Astrocyte (in vitro differentiated cells and primary cell): ENCODE results near the gene ALDH2. TPM values are rescaled to one million over a fixed set of nuclear protein-coding genes. Genes with fewer than 3 reads are reported as not detected.

Experiments used
- DNase-seq: peaks from one replicate; pipeline ENCODE4 v3.0.0-alpha.2; 2010; ENCODE audit warnings: low read depth
- FAIRE-seq: peaks from 2 replicates; lab custom pipeline; 2011; peaks lifted over from hg19 to GRCh38; lab: Jason Lieb, UNC
- H2AFZ ChIP-seq: 2 replicates; pipeline ENCODE4 v1.6.0; 2012; ENCODE audit warnings: low read depth, low read length, inconsistent platforms
- H3K27ac ChIP-seq: 2 replicates; pipeline ENCODE4 v1.5.1; 2011; ENCODE audit warnings: low read depth, low read length, inconsistent platforms
- H3K27me3 ChIP-seq: 2 replicates; pipeline ENCODE4 v1.6.0; 2011; ENCODE audit warnings: low read length, inconsistent platforms; ENCODE audit not compliant: insufficient read depth
- H3K36me3 ChIP-seq: 2 replicates; pipeline ENCODE4 v1.5.1; 2011; ENCODE audit warnings: low read length, inconsistent platforms; ENCODE audit not compliant: insufficient read depth
- H3K4me1 ChIP-seq: 2 replicates; pipeline ENCODE4 v1.5.1; 2011; ENCODE audit warnings: low read length, inconsistent platforms; ENCODE audit not compliant: insufficient read depth
- H3K4me2 ChIP-seq: 2 replicates; pipeline ENCODE4 v1.6.0; 2012; ENCODE audit warnings: low read length, inconsistent platforms
- H3K4me3 ChIP-seq: 2 replicates; pipeline ENCODE4 v1.5.1; 2011; ENCODE audit warnings: low read depth, mild to moderate bottlenecking, low read length, inconsistent platforms; ENCODE audit not compliant: insufficient read depth
- H3K79me2 ChIP-seq: 2 replicates; pipeline ENCODE4 v1.6.0; 2012; ENCODE audit warnings: mild to moderate bottlenecking, low read length, inconsistent platforms; ENCODE audit not compliant: insufficient read depth
- H3K9ac ChIP-seq: 2 replicates; pipeline ENCODE4 v1.6.0; 2012; ENCODE audit warnings: mild to moderate bottlenecking, low read length, inconsistent platforms
- H3K9me3 ChIP-seq: 2 replicates; pipeline ENCODE4 v1.5.1; 2012; ENCODE audit warnings: low read depth, mild to moderate bottlenecking, low read length, inconsistent platforms; ENCODE audit not compliant: insufficient read depth
- H4K20me1 ChIP-seq: 2 replicates; pipeline ENCODE4 v1.6.0; 2012; ENCODE audit warnings: low read length, inconsistent platforms; ENCODE audit not compliant: insufficient read depth
- H3K27ac Mint-ChIP-seq: one replicate; pipeline ENCODE4 v1.8.0; 2021; ENCODE audit warnings: mild to moderate bottlenecking, mixed read lengths; ENCODE audit not compliant: unreplicated experiment
- H3K27me3 Mint-ChIP-seq: one replicate; pipeline ENCODE4 v1.8.0; 2021; ENCODE audit warnings: low read depth, mixed read lengths; ENCODE audit not compliant: unreplicated experiment
- H3K36me3 Mint-ChIP-seq: one replicate; pipeline ENCODE4 v1.8.0; 2021; ENCODE audit warnings: low read depth, mixed read lengths; ENCODE audit not compliant: unreplicated experiment
- H3K4me1 Mint-ChIP-seq: one replicate; pipeline ENCODE4 v1.8.0; 2021; ENCODE audit warnings: low read depth, mixed read lengths; ENCODE audit not compliant: unreplicated experiment
- H3K4me3 Mint-ChIP-seq: one replicate; pipeline ENCODE4 v1.8.0; 2021; ENCODE audit warnings: mild to moderate bottlenecking, moderate library complexity, mixed read lengths; ENCODE audit not compliant: unreplicated experiment
- H3K9me3 Mint-ChIP-seq: one replicate; pipeline ENCODE4 v1.8.0; 2021; ENCODE audit warnings: mild to moderate bottlenecking, mixed read lengths; ENCODE audit not compliant: unreplicated experiment
- EZH2 ChIP-seq: IDR thresholded peaks from 2 replicates; pipeline ENCODE4 v1.6.1; 2012; ENCODE audit warnings: mild to moderate bottlenecking, low read length, inconsistent platforms; ENCODE audit not compliant: insufficient read depth
- total RNA-seq: library from RNA; stranded (reverse); gene quantifications from 2 replicates; pipeline ENCODE4 v1.2.1, GENCODE V29; 2021
- TF ChIP-seq, protein P1 (sequence below): IDR thresholded peaks from 2 replicates; pipeline ENCODE4 v1.5.1; 2011; ENCODE audit warnings: low read depth, mild to moderate bottlenecking, inconsistent platforms, low read length, moderate library complexity; ENCODE audit not compliant: insufficient read depth

ALDH2 gene
- total RNA-seq, 1 donor from 2014 or later: 82.0 TPM

DNA sequence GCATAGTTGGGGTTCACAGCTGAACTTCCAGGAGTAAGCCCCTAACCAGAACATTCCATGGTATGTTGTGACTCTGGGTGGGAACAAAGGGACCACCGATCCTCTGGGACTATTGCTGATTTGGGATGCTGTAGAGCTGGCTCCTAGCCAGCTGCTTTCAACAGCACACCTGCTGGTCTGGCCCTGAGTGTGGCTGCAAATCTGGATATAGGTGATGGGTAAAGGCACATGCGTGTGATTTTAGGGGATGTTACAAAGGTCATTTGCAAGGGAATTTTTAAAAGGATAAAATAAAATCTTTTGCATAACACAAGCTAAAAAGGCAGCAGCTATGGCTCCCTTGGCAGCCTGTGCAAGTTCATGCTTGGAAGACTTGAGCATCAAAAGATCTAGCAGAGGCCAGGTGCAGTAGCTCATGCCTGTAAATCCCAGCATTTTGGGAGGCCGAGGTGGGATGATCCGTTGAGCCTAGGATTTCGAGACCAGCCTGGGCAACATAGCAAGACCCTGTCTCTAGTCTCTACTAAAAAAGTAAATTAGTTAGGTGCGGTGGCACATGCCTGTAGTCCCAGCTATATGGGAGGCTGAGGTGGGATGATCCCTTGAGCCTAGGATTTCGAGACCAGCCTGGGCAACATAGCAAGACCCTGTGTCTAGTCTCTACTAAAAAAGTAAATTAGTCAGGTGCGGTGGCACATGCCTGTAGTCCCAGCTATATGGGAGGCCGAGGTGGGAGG, 1.6 kb downstream of the ALDH2 start:
- Histone ChIP-seq H3K27me3 (peaks cover 7% of the 10 kb centered on the region), H3K27ac (no peak overlapping the region), H2AFZ (no peak overlapping the region), H3K9me3 (no peaks in the 10 kb centered on the region), H3K4me2 (peak overlapping the region; percentile 91), H3K4me1 (peaks cover 18% of the 10 kb centered on the region), H4K20me1 (peaks cover 14% of the 10 kb centered on the region), H3K4me3 (no peak overlapping the region), H3K79me2 (no peaks in the 10 kb centered on the region), H3K36me3 (no peaks in the 10 kb centered on the region), H3K9ac (no peak overlapping the region)
- peaks cover 9% of the 10 kb centered on the region for H3K4me1 Mint-ChIP-seq
- H3K27ac Mint-ChIP-seq: no peak overlapping the region
- FAIRE-seq (no peak), DNase-seq (no peak)
- H3K36me3 Mint-ChIP-seq: peaks cover 3% of the 10 kb centered on the region
- no peak for TF ChIP-seq EZH2
- TF ChIP-seq, protein P1, sequence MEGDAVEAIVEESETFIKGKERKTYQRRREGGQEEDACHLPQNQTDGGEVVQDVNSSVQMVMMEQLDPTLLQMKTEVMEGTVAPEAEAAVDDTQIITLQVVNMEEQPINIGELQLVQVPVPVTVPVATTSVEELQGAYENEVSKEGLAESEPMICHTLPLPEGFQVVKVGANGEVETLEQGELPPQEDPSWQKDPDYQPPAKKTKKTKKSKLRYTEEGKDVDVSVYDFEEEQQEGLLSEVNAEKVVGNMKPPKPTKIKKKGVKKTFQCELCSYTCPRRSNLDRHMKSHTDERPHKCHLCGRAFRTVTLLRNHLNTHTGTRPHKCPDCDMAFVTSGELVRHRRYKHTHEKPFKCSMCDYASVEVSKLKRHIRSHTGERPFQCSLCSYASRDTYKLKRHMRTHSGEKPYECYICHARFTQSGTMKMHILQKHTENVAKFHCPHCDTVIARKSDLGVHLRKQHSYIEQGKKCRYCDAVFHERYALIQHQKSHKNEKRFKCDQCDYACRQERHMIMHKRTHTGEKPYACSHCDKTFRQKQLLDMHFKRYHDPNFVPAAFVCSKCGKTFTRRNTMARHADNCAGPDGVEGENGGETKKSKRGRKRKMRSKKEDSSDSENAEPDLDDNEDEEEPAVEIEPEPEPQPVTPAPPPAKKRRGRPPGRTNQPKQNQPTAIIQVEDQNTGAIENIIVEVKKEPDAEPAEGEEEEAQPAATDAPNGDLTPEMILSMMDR: no peak
- H3K4me3 Mint-ChIP-seq: peak overlapping the region; percentile 98
- peaks cover 10% of the 10 kb centered on the region for H3K27me3 Mint-ChIP-seq
- no peaks in the 10 kb centered on the region for H3K9me3 Mint-ChIP-seq

DNA sequence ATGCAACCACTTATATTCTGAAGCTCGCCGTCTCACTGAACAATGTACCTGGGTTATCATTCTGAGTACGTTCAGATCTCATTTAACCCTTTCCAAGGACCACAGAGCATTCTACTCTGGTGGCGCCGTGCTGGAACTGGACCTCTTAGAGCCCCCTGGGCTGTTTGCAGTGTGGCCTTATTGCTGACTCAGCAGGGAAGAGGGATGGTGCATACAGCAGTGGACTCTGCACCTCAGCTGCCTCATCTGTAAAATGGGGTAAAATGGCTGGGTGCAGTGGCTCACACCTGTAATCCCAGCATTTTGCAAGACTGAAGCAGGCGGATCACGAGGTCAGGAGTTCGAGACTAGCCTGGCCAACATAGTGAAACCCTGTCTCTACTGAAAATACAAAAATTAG, 2.9 kb downstream of the ALDH2 start:
- Histone ChIP-seq H4K20me1 (peaks cover 16% of the 10 kb centered on the region), H3K4me2 (no peak overlapping the region), H3K27me3 (no peaks in the 10 kb centered on the region), H3K79me2 (no peaks in the 10 kb centered on the region), H3K36me3 (no peaks in the 10 kb centered on the region), H3K9ac (no peak overlapping the region), H3K9me3 (no peaks in the 10 kb centered on the region), H3K4me1 (peaks cover 25% of the 10 kb centered on the region), H3K27ac (no peak overlapping the region), H2AFZ (no peak overlapping the region), H3K4me3 (no peak overlapping the region)
- FAIRE-seq (no peak), DNase-seq (no peak)
- Mint-ChIP-seq H3K4me3 (no peak overlapping the region), H3K27me3 (no peaks in the 10 kb centered on the region), H3K27ac (no peak overlapping the region), H3K36me3 (peaks cover 4% of the 10 kb centered on the region), H3K4me1 (peaks cover 9% of the 10 kb centered on the region), H3K9me3 (no peaks in the 10 kb centered on the region)
- no peak for TF ChIP-seq EZH2
- TF ChIP-seq, protein P1: no peak
